HG03095 (cell line): ENCODE results near the gene KLC1.
A peak's percentile ranks its signal among the peaks of the same experiment; 100 is the strongest.
"Not testable (repeated sequence)": the region's sequence is repeated elsewhere in the genome, so short reads cannot be mapped to it uniquely, and the experiment has no call there.

ENCODE experiments used
- ATAC-seq: cut with Tn5 transposase; IDR thresholded peaks from one replicate; pipeline ENCODE4 v1.9.1; 2021; ENCODE audit warnings: moderate library complexity; ENCODE audit not compliant: unreplicated experiment

KLC1 gene

DNA sequence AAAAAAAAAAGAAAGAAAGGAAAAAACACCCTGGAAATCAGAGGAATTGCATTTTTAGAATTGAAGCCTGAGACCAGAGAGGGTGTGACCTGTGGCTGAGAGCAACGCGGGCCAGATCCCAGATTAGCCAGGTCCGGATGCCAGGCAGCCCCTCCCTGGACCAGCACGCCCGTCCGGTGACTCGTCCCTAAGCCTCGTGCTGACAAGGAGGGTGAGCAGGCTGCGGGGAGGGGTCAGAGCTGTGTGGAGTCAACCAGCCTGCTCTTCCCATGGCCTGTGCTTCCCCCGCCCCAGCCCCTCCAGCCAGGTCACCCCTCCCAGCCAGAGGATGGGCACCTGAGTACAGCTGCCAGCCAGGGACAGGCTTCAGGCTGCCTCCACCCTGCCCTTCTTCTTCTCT lies 4.2 kb upstream of the KLC1 start:
- no peak for ATAC-seq

GRCh38 chr14:103625356-103626095 lies 3.5 kb upstream of the KLC1 start:
- no peak for ATAC-seq

- no peak for ATAC-seq
These were observed 2.7 kb upstream of the KLC1 start for GRCh38 chr14:103626146-103626850.

DNA sequence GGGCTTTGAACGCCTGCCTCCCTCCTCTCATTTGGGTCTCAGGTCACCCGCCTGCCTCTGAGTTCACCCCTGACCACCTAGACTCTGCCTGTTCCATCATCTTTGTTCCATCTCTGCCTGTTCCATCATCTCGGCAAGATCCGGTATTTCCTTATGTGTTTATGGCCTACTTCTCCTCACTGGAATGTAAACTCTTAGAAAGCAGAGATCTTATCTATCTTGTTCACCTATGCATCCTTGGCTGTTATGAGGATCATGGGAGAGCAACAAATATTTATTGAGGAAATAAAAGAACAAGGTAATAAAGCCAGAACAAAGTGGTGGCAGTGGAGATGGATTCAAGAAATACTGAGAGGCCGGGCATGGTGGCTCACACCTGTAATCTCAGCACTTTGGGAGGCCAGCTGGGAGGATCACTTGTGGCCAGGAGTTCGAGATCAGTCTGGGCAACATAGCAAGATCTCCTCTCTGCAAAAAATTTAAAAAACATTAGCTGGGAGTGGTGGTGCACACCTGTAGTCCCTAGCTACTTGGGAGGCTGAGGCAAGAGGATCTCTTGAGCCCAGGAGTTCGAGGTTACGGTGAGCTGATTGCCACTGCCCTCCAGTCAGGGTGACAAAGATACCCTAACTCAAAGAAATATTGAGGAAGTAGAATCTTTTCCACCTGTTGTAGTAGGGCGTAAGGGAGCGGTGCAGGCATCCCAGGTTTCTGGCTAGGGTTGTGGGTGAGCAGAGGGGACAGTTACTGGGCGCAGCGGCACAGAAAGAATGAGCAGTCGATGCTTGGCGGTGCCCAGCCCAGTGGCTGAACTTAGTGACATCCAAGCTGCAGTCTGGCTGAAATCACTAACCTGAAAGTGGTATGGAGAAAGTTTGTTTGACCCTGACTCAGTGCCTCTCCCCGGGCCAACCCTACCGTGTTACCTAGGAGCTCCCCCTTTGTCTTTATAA lies 1.7 kb upstream of the KLC1 start:
- ATAC-seq, result no peak

DNA sequence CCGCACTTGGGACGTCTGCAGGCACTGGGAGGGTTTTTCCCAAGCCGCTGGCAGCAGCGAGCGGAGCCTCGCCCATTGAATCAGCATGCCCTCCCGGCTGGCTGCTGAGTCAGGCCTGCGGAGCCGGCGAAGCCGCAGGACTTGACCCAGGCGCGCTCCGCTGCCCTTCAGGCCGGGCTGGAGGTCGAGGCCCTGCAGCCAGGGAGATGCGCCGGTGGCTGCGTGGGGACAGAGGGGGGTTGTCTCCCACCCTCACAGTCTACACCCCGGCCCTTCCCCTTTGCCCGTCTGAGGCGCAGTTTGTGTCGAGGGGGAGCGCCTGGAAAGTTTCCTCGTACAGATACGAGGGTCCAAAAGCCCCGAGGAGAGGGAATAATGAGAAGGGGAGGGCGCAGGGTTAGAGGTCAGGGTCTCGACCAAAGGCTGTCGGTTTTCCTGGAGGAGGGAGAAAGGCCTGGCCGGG lies 759 bp upstream of the KLC1 start:
- ATAC-seq, result no peak

DNA sequence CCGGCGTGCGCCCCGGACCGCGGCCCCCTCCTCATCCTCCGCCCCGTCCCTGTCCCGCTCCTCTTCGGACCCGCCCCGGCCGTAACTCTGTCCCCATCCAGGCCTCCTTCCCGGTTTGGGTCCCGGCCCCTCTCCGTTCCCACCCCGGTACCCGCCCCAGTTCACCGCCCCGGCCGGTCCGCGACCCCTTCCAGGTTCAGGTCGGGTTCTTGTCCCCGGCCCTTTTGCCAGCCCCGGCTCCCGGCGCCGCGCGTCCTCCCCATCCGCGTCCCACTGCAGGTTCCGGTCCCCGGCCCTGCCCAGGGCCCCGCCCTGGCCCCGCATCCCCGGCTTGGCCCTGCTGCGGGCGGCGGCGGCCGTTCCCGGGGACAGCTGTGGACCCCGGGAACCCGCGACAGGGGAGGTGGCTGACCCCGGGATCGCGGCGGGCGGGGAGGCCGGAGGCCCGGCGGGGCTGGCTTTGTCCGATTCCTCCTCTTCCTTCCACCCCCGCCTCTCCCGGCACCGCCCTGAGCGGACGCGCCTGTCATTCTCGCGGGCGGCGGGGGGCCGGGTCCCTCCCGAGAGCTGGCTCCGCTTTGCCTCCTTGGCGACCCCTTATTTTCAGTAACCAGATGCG lies 601 bp downstream of the KLC1 start:
- peak; percentile 24 for ATAC-seq

GRCh38 chr14:103630364-103631108 lies 1.5 kb downstream of the KLC1 start:
- no peak for ATAC-seq

DNA sequence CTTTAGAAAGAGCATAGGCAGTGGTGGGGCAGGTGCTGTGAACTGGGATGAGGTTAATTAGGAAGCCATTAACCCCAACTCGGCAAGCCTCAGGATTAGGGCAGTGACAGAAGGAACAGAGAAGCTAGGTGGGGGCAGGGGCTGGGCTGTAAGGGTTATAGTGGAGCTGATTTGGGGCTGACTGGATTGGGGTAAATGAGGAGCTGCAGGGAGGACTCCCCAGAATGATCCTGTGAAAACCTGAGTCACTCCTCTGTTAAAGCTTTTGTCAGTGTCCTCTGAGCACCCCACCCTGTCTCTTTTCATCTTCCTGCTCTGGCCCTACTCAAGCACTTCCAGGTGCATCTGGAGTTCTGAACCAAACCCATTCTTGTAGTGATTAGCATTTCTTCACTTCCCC lies 4.4 kb downstream of the KLC1 start:
- ATAC-seq, result no peak

GRCh38 chr14:103634156-103634555 lies 5.1 kb downstream of the KLC1 start:
- no peak for ATAC-seq

DNA sequence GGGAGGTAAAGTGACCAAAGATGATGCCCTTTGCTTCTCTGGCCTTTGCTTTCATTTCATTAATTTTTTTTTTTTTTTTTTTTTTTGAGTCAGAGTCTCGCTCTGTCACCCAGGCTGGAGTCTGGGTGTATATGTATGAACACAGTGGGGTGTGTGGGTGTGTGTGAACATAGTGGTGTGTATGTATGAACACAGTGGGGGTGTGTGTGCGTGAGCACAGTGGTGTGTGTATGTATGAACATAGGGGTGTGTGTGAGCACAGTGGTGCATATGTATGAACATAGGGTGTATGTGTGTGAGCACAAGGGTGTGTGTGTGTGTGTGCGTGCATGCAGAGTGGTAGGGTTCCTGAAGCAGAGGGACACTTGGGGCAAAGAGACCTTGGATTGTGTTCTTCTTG lies 9.6 kb downstream of the KLC1 start:
- no peak for ATAC-seq

DNA sequence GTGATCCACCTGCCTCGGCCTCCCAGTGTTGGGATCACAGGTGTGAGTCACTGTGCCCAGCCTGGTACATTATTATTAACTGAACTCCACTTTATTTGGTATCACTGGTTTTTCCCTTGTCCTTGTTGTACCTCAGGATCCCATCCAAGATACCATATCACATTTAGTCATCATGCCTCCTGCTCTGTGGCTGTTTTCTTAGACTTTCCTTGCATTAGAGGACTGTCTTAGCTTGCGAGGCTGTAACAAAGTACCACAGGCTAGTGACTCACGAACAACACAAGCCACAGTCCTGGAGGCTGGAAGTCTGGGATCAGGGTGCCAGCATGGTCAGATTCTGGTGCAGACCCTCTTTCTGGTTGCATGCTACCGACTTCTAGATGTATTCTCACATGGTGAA lies 12.2 kb downstream of the KLC1 start:
- ATAC-seq, result no peak

DNA sequence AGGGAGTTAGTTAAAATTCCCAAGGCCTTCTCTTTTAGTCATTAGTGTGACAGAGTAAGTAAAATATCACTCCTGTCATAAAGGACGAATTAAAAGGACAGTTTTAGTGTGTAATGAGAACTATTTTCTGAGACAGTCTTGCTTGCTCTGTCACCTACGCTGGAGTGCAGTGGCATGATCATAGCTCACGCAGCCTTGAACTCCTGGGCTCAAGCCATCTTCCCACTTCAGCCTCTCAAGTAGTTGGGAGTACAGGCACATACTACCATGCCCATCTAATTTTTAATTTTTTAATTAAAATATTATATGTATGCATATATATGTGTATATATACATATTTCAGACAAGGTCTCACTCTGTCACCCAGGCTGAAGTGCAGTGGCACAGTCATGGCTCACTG lies 17.2 kb downstream of the KLC1 start:
- ATAC-seq, result no peak

GRCh38 chr14:103649001-103649400 lies 20.0 kb downstream of the KLC1 start:
- no peak for ATAC-seq

DNA sequence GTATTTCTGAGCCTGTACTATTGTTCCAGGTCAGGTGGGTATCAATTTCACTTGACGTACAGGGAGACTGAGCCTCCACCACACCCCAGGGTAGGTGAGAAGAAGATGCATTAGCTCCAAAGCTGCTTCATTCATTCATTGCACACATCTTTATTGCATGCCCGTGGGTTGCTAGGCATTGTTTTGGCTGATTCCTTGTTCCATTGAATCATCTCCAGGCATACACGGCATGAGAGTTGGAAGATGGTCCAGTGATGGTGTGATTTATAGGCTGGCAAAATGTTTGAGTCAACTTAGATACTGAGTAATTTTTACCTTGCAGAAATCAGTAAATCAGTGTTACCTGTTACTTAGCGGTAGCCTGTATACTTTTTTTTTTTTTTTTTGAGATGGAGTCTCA lies 21.2 kb downstream of the KLC1 start:
- ATAC-seq, result no peak

GRCh38 chr14:103651585-103651984 lies 22.6 kb downstream of the KLC1 start:
- ATAC-seq, result no peak

GRCh38 chr14:103652806-103653205 lies 23.8 kb downstream of the KLC1 start:
- ATAC-seq, result no peak

GRCh38 chr14:103653336-103653735 lies 24.3 kb downstream of the KLC1 start:
- ATAC-seq, result not testable (repeated sequence)

DNA sequence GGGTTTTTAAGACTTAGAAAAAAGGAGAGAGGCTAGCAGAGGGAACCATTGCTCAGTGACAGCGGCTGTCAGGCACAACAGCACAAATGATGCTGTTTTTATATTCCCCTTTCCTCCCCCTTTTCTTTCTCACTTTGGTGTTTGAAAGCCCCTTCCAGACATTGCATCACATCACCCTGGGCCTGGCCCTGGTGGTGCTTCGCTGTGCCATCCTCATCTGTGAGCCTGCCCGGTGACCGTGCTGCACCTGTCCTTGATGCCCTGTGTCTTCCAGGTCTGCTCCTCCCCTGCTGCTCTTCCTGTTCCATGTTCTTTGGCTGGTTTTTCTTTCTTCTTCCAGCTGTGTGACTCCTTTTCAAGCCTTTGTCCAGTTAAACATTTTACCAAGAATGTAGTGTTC lies 24.8 kb downstream of the KLC1 start:
- ATAC-seq, result no peak

DNA sequence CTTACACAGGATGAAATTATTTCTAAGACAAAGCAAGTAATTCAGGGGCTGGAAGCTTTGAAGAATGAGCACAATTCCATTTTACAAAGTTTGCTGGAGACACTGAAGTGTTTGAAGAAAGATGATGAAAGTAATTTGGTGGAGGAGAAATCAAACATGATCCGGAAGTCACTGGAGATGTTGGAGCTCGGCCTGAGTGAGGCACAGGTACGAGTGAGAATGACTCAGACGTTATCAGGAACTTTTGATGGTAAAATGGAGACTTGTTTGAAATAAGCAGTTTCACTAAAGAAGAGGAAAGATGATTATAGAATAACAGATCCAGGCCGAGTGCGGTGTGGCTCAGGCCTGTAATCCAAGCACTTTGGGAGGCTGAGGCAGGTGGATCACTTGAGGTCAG lies 25.6 kb downstream of the KLC1 start:
- no peak for ATAC-seq

GRCh38 chr14:103656031-103656755 lies 27.2 kb downstream of the KLC1 start:
- no peak for ATAC-seq
